Ramos (cell line): ENCODE data around the gene SP6.

ENCODE experiments used
- in situ Hi-C: fragments of 300-500 bp; cut with MboI; formaldehyde crosslinking; loops from one replicate; pipeline ENCODE4 v1.14.3; 2022; ENCODE audit warnings: low sequenced_read_pairs; ENCODE audit not compliant: unreplicated experiment

SP6 gene

DNA sequence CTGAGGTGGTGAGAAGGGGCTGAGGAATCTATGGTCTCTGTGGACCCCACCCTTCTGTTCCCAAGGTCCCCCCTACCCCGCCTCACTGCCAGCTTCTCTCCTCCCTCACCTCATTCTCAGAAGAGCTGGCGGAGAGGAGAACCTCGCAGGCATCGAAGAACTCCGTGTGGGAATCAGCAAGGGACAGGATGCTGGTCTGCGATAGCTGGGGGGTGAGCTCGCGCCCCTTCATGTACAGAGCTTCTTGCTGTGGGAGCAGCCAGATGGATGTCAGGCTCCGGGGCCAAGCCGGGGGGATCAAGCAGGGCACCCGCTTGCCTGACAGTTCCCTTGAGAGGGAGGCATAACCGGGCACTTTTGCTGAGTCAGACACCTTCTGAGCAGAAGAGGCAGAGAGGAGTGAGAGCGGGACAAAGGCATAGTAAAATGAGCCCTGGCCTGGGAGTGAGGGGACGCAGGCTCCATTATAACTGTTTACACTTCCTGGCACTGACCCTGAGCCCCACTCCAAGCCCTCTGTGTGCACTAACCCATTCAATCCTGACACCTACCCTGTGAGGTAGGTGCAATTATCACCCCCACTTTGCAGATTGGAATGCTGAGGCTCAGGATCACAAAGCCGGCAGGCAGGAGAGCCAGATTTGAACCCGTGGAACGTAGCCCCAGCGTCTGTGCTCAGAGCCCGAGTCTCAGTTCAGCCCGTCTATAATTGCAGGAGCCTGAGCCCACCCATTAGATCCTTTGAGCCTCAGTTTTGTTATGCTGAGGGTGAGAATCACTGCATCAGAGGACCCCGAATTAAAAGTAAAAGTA, 35.7 kb downstream of the SP6 start:
- in situ Hi-C loops, result no loop called here

DNA sequence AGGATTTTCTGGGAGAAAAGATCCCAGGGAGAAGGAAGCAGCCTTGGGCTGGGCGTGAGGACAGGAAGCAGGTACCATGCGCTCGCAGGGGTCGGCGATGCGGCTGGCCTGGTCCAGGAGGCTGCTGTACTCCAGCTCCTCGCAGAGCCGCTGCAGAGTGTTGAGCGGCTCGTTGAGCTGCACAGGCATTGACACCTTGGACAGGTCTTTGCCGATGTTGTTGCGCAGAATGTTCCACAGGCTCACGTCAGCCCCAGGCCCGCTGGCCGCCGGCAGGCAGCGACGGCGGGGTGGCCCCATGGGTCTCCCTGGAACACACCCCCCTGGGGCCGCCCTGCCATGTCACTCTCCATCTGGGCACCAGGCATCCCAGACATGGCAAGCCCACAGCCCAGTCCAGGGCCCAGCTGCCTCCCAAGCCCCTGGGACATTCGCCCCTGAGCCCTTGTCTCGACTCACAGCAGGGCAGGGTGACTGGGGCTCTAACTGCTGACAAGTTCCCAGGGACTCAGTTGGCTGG, 37.4 kb downstream of the SP6 start:
- in situ Hi-C loops, result no loop called here

DNA sequence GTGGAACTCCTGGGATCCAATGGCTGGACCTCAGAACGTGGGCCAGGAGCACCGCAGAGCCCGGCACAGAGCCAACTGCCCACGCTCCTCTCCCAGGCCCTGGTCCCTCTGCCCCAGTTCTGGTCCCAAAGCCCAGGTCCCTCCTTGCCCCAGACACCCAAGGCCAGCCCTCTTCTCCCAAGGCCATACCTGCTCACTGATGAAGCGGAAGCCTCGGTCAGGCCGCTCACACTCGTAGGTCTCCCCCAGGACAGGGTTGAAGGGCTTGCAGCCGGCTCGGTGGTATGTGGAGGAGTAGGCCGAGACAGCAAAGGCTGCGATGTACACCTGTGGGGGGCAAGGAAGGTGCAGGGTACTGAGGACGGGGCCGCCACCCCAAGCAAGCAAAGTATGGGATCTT, 37.9 kb downstream of the SP6 start:
- in situ Hi-C loops, result no loop called here

DNA sequence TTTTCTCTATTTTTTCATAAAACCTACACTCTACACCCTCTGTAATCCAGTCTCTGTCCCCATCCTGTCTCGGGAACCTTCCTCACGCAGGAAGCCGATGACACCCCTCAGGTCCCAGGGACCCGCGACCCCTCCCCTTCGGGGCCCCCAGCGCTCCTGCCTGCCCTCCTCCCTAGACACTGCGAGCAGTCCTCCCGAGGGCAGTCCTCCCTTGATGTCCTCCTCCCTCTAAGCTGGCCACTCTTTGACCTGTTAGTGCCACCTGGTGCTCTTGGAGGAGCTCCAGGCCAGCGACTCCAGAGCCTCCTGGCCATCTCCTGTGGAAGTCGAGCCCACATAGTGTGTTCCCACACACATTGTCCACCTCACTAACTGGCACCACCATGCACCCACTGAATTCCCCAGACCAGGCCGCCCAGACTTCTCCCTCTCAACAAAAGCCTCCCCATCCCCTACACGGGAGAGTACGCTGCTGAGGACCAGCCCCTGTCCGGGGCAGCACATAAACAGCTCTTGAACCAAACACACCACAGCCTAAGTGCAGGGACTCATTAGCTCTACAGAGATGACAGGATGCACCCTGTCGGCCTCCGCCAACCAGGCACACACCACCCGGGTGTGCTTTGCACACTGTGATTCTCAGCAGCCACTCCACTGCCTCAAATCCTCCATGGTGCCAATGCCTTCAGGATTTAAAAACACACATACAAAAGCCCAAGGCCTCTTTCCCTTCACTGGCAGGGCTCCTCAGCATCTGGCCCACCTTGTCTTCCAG, 38.6 kb downstream of the SP6 start:
- in situ Hi-C loops, result no loop called here

DNA sequence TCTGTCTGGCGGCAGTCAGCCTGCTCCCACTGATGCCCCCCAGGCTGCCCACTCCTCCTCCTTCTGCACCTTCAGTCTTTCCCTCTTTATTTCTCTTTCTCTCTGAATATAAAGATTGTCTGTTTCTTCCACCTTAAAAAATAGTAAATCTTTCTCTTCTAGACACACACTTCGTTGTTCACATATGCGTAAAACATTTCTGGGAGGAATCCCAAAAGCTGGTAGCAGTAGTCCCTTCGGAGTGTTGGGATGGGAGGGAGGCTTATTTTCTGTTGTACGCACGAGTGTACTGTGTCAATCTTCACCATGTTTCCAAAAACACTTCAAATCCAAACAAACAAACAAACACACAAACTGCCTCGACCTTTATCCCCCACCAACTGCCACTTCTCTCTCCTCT, 39.3 kb downstream of the SP6 start:
- in situ Hi-C loops, result no loop called here

DNA sequence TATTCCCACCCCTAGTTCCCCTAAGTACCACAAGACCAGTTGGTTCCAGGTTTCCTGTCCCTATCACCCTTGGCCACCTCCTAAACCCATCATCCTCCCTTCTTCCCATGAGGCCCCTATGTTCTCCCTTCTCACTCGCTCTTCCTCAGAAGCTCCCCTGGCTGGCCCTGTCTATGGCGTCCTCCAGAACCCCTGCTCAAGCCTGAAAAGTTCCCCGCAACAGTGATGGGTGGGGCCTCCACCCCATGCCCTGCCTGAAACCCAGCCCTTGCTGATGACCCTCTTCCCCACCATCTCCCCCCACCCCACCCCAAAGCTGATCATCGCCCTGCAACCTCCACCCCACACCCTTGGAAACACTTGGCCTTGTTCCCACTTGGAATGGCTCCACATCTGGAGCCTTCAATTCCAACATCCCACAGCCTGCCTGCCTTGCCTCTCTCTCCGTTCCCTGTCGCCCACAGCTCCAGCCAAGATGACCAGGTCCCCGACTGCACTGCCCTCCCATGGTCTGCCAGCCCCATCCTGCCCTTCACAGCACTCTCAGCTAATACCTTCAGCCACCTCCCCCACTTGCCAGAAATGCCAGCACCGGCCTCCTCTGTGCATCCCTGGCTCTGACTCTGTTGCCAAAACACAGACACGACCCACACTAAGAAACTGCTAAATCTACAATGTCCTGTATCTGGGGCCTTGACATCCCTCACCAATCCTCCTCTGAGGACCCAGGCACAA, 39.9 kb downstream of the SP6 start:
- in situ Hi-C loops, result no loop called here

DNA sequence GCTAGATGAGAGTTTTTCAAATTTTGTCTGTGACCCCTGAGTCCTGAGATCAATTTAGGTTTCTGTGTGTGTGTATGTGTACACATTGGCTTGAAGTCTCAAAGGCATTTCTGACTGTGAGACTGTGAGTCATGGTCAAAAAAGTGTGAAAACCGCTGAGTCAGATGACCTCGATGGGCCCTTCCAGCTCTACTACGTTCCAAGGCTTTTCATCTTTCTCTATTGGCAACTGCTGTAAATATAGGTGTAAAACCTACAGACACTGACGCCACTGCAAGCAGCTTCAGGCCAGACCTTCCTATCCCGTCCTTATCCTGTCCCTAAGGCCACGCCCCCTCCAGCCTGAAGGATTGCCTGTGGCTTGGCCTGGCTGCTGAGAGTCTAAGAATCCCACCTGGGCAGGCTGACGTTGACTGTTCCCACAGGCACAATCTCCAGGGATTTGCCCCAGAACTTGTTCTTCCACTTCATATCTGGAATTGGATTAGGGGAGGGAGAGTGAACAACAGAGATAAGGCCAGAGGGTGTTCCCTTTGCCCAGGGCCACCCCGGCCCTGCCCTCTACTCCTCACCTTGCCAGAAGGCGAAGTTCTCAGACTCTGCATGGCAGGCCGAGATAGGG, 40.7 kb downstream of the SP6 start:
- in situ Hi-C loops, result no loop called here

DNA sequence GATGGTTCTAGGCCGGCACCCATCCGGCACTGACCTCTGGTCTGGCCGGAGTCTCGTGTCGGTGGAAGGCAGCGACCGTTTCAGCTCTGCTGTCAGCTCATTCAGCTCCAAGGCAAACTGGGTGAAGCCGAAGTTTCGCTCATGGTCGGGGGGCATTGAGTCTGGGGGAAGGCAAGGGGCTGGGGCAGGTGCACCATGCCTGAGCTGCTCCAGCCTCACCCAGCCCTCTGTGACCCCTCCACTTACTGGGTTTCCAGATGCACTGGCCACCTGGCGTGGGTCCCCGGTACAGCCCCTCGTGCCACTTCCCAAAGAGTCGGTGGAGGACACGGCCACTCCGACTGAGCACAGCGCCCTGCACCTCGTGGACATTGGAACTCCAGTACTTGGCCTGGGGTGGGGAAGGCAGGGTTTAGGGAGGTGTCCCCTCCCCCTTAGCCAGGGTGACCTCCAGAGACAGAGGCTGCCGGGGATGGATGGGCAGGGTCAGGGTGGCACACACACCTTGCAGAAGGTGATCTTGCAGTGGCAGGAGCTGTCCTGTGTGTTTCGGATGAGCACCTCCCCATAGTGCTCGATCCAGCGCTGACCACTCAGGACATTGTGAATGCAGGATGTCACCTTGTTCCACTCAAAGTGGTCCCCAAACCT, 42.0 kb downstream of the SP6 start:
- in situ Hi-C loops, result no loop called here

DNA sequence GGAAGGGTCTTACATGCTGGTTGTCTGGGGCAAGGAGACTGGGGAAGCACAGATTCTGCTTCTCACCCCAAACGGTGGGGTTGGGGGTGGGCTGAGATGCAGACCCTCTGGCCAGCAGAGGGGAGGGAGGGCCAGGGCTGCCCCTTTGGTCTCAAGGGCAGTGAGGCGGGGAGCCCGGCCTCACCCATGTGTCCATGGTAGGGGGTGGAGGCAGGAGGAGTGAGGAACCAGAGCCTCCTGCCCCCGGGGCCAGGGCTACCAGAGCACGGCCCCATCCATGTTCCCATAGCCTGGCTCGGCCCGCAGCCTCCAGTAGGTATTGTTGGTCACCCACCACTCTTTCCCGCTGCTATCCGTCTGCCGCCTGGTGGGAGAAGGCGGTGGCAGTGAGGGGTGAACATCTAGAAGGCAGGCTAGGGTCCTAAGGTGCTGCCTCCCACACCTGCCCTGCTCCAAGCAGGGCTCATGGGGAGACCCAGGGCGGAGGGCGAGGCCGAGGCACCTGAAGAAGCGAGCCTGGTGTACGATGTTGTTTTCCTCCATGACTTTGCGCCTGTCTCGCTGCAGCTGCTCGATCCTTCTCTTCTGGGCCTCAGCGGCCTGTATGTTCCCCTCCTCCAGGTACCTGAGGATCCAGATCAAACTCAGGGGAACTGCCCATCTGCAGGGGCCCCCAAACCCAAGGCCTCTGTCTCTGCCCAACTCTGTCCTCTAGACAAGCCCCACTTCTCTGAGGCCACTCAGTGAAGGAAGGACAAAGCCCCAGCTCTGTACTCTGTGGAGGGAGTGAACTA, 42.7 kb downstream of the SP6 start:
- in situ Hi-C loops, result no loop called here

DNA sequence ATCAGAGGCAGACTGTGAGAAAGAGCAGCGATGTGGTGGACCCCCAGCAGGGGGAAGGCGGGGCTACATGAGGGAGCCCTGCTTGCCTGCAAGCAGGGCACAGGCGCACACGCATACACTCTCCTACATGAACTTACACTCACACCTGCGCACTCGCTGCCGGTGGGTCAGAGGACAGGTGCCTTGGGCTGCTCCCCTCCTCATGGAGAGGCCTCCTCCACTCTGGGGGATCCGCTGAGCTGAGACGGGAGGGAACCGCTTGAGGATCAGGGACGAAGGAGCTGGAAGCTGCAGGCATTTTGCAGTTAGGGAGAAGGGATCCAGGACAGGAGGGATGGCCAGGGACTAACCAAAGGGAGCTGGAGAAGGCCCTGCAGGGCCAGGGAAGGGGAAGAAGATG, 43.5 kb downstream of the SP6 start:
- in situ Hi-C loops, result no loop called here

DNA sequence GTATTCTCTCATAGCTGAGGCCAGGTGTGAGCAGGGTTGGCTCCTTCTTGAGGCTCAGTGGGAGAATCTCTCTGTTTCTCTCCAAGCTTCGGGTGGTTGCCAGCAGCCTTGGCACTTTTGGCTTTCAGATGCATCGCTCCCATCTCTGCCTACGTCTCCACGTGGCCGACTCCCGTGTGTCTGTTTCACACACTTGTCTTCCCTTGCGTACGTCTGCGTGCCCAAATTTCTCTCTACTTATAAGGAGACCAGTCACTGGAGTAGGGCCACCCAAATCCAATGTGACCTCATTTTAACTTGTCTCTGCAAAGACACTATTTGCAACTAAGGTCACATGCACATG, 44.1 kb downstream of the SP6 start:
- in situ Hi-C loops, result no loop called here

DNA sequence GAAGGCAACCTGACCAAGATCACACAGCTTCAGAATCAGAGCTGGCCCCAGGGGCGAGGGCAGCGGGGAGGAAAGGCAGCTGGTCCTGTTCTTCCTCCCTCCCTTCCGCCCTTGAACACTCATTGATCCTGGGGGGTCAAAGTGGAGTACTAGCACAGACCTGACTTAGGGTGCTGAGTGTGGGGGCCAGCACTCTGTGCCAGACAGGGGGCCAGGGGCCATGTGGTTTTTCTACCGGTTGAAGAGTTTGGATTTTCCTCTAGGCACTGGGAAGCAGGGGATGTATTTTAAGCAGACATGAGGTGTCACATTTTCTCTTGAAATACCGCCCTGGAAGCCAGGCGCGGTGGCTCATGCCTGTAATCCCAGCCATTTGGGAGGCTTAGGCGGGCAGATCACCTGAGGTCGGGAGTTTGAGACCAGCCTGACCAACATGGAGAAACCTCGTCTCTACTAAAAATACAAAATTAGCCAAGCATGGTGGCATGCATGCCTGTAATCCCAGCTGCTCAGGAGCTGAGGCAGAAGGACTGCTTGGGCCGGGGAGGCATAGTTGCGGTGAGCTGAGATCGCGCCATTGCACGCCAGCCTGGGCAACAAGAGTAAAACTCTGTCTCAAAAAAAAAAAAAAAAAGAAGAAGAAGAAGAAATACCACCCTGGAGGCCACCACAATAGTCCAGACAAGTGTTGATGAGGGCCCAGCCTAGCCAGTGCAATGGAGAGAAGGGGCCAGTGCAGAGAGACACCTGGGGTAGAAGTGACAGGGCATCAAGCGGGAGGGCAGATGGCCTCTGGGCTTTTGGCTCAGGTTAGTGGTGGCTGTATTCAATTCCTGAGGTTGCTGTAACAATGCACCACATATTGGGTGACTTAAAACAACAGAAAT, 44.7 kb downstream of the SP6 start:
- in situ Hi-C loops, result no loop called here

DNA sequence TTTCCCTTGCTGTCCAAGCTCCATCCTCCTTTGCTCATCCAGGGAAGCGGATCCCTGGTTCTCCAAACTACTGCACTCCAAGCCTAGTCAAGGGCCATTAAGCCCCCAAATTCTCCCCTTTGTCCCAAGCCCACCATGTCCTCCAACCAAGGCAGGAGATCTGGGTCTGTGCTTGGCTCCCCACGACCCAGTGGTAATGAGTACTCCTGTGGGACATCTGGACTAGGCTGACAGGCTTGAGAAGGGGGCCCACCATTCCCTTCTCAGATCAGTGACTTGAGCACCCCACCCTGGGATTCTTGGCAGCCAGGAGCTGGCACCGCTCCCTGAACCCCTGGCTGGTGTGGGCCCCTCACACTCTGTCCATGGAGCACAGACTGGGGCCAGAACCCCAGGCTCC, 46.5 kb downstream of the SP6 start:
- in situ Hi-C loops, result no loop called here

DNA sequence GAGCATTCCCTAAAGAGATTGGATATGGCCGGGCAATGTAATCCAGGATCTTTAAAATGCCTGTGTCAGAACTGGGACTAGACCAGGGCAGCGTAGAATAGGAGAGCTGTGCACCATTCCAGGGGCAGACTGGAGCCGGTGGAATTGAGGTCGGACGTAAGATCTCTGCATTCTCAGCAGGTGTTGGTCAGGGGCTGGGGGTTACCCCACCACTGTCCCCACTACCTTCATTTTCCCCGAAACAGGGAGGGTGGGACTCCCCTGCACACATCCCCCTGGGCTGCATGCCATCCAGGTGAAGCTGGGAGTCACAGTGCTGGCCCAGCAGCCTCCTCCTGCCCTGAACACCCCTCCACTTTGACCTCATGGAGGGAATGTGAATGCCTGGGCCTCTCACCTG, 47.2 kb downstream of the SP6 start:
- in situ Hi-C loops, result no loop called here

DNA sequence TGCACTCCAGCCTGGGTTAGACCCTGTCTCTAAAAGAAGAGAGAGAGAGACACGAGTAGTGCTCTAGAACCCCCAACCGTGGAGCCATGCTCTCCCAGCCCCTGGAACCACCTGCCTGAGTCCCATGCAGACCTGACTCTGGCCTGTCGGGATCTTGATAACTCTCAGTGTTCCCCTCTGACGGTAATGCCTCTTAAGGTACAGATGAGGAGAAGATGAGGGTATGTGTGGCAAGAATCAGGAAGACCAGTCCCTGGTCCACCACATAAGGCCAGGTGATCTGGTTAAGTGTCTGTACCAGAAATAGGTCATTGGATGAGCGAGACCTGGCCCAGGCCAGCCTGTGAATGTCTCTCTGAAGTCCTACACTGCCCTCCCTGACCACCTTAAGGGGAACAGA, 47.8 kb downstream of the SP6 start:
- in situ Hi-C loops, result no loop called here

DNA sequence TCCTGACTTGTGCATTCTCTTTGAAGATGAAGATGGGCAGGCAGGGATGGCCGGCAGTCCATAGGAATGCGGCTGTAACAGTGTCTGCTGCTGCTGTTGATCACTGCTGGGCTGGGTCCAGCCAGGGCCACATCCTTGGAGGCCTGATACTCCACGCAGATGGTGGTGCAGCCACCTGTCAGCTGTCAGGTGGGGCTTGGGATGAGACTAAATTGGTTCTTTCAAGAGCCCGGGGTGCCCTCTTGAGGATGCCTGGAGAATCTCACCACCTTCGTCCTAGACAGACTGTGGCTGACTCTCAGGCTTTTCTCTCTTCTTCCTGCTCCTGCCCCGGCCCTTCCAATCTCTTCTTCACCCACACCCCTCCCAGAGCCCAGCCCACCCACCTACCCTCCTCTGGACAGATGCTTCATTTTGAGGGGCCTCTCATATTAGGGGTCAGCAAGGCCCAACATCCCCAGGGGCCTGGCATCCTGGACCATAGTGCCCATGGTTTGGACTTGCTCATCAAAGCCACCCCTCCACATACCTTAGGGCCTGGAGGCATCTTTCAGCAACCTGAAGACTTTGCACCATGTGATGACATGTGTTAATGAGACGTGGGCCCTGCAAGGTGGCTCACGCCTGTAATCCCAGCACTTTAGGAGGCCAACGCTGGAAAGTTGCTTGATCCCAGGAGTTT, 48.5 kb downstream of the SP6 start:
- in situ Hi-C loops, result no loop called here

DNA sequence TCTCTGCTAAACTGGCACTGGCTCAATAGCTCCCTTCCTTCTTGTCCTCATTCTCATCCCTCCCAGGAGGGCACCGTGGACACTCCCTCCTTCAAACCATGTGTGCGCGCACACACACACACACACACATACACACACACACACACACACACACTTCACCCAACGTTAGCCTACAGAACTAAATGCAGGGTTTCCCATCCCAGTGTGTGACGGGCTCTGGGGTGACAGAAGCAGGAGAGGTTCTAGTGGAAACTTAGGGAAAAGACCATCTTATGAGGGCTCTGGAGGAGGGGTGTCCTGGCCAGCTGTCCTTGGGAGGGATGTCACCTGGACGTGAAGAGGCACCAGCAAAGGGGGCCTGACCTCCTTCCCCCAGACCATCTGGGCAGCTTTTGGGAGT, 49.1 kb downstream of the SP6 start:
- in situ Hi-C loops, result no loop called here
